HEK293 (cell line): ENCODE measurements around the gene TLE4.

Experiments
- ZFP41 ChIP-seq: fragments of 450-650 bp; formaldehyde crosslinking; IDR thresholded peaks from 2 replicates; pipeline ENCODE4 v1.5.1; 2016; ENCODE audit warnings: missing biosample characterization, missing genetic modification characterization, borderline replicate concordance
- ZNF510 ChIP-seq: fragments of 450-650 bp; formaldehyde crosslinking; IDR thresholded peaks from 2 replicates; pipeline ENCODE4 v1.5.1; 2018; ENCODE audit warnings: mild to moderate bottlenecking, missing genetic modification characterization, missing biosample characterization; ENCODE audit not compliant: insufficient replicate concordance
- ZNF837 ChIP-seq: fragments of 450-650 bp; formaldehyde crosslinking; IDR thresholded peaks from 2 replicates; pipeline ENCODE4 v1.5.1; 2016; ENCODE audit warnings: missing biosample characterization, missing genetic modification characterization
- TF ChIP-seq, protein P1 (sequence below): fragments of 450-650 bp; formaldehyde crosslinking; IDR thresholded peaks from 2 replicates; pipeline ENCODE4 v1.5.1; 2016; ENCODE audit warnings: missing biosample characterization, missing genetic modification characterization, low read depth
- TF ChIP-seq, protein P2 (sequence below): fragments of 450-650 bp; formaldehyde crosslinking; IDR thresholded peaks from 2 replicates; pipeline ENCODE4 v1.5.1; 2016; ENCODE audit warnings: missing biosample characterization, missing genetic modification characterization
- TF ChIP-seq, protein P3 (sequence below): fragments of 450-650 bp; formaldehyde crosslinking; IDR thresholded peaks from 2 replicates; pipeline ENCODE4 v1.5.1; 2016; ENCODE audit warnings: missing biosample characterization, missing genetic modification characterization

DNA sequence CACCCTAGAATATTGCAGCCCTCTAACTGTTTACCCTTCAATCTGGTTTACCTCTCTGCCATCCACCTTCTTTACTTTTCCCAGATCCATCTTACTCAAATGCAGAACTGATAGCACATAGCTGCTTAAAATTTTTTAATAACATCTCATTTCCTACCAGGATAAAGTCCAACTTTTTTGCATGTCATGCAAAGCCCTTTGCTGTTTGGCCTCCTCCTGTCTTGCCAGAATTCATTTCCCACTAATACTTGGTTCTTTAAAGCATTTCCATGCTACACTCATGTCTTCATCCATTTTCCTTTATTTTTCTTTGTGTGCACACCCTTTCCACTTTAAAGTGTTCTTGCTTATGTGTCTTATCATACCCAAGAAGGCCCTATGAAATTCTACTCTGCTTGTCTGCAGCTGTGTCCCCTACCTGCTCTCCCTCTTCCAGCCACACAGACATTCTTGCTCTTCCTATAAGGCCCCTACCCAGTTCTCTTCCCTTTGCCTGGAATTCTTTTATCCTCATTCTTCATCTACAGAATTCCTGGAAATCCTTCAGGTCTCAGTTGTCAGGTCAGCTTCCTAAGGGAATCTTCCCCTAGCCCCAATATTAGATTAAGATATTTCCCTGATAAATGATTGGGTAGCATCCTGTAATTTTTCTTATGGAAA is 50.3 kb downstream of the TLE4 start:
- TF ChIP-seq ZFP41 (no peak), ZNF837 (tag by site-specific recombination) (no peak), ZNF510 (tag by site-specific recombination) (no peak)
- TF ChIP-seq, protein P1, sequence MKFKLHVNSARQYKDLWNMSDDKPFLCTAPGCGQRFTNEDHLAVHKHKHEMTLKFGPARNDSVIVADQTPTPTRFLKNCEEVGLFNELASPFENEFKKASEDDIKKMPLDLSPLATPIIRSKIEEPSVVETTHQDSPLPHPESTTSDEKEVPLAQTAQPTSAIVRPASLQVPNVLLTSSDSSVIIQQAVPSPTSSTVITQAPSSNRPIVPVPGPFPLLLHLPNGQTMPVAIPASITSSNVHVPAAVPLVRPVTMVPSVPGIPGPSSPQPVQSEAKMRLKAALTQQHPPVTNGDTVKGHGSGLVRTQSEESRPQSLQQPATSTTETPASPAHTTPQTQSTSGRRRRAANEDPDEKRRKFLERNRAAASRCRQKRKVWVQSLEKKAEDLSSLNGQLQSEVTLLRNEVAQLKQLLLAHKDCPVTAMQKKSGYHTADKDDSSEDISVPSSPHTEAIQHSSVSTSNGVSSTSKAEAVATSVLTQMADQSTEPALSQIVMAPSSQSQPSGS (tag by site-specific recombination): no peak
- TF ChIP-seq, protein P2, sequence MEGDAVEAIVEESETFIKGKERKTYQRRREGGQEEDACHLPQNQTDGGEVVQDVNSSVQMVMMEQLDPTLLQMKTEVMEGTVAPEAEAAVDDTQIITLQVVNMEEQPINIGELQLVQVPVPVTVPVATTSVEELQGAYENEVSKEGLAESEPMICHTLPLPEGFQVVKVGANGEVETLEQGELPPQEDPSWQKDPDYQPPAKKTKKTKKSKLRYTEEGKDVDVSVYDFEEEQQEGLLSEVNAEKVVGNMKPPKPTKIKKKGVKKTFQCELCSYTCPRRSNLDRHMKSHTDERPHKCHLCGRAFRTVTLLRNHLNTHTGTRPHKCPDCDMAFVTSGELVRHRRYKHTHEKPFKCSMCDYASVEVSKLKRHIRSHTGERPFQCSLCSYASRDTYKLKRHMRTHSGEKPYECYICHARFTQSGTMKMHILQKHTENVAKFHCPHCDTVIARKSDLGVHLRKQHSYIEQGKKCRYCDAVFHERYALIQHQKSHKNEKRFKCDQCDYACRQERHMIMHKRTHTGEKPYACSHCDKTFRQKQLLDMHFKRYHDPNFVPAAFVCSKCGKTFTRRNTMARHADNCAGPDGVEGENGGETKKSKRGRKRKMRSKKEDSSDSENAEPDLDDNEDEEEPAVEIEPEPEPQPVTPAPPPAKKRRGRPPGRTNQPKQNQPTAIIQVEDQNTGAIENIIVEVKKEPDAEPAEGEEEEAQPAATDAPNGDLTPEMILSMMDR (tag by site-specific recombination): no peak
- TF ChIP-seq, protein P3, sequence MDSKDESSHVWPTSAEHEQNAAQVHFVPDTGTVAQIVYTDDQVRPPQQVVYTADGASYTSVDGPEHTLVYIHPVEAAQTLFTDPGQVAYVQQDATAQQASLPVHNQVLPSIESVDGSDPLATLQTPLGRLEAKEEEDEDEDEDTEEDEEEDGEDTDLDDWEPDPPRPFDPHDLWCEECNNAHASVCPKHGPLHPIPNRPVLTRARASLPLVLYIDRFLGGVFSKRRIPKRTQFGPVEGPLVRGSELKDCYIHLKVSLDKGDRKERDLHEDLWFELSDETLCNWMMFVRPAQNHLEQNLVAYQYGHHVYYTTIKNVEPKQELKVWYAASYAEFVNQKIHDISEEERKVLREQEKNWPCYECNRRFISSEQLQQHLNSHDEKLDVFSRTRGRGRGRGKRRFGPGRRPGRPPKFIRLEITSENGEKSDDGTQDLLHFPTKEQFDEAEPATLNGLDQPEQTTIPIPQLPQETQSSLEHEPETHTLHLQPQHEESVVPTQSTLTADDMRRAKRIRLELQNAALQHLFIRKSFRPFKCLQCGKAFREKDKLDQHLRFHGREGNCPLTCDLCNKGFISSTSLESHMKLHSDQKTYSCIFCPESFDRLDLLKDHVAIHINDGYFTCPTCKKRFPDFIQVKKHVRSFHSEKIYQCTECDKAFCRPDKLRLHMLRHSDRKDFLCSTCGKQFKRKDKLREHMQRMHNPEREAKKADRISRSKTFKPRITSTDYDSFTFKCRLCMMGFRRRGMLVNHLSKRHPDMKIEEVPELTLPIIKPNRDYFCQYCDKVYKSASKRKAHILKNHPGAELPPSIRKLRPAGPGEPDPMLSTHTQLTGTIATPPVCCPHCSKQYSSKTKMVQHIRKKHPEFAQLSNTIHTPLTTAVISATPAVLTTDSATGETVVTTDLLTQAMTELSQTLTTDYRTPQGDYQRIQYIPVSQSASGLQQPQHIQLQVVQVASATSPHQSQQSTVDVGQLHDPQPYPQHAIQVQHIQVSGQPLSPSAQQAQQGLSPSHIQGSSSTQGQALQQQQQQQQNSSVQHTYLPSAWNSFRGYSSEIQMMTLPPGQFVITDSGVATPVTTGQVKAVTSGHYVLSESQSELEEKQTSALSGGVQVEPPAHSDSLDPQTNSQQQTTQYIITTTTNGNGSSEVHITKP (tag by site-specific recombination): no peak
